Hematopoietic multipotent progenitor cell treated with erythropoietin and hydrocortisone succinate and interleukin-3 and kit ligand, for 17 days (in vitro differentiated cells): ENCODE data around the gene ROCK2.
"Not testable (repeated sequence)": the region's sequence is repeated elsewhere in the genome, so short reads cannot be mapped to it uniquely, and the experiment has no call there.

Experiments
- DNase-seq: peaks from one replicate; pipeline ENCODE4 v3.0.0-alpha.2; 2015; ENCODE audit warnings: low spot score

Gene ROCK2

DNA sequence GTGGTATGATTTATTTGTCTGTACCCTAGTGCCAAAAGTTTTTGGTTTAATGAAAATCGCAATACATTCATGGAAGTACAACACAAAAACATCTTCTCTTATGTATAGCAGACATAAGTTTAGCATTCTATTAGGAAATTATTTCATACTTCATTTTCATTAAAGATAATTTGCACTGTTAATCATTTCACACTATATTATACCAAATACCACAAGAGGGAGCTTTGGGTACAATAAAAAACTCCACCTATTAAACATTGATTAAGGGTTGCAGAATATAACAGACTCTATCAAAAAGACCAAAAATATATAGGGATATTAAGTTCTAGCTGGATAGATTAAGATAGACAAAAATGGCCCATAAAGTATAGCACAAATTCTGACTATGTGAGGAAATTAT lies 110.1 kb downstream of the ROCK2 start:
- DNase-seq: peak; percentile 65

DNA sequence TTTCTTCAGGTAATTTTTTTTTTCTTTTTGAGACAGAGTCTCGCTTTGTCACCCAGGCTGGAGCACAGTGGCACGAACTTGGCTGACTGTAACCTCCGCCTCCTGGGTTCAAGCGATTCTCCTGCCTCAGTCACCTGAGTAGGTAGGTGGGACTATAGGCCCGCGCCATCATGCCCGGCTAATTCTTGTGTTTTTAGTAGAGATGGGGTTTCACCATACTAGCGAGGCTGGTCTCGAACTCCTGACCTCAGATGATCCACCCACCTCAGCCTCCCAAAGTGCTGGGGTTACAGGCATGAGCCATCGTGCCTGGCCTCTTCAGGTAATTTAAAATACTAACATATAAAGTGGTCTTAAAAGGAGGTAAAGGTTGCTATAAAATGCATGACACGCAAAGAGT lies 113.2 kb downstream of the ROCK2 start:
- not testable (repeated sequence) for DNase-seq

DNA sequence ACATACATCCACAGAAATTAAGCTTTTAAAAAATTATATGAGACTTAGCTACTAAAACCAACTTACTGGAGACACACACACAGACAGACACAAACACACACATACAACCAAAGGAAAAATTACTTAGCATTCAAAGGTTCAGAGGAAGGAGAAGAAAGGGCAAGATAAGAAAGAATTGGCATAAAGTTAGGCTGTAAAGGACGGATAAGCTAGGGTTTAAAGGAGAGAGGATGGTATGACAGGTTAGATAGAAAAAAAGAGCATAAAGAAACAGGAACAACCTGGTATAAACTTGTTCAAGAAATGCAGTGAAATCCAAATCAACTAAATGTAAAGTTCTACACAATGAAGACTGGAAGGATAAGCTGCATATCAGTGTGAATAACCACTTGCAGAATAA lies 115.7 kb downstream of the ROCK2 start:
- peak; percentile 35 for DNase-seq

- DNase-seq: no peak
These were observed 116.8 kb downstream of the ROCK2 start for GRCh38 chr2:11227595-11227994.

DNA sequence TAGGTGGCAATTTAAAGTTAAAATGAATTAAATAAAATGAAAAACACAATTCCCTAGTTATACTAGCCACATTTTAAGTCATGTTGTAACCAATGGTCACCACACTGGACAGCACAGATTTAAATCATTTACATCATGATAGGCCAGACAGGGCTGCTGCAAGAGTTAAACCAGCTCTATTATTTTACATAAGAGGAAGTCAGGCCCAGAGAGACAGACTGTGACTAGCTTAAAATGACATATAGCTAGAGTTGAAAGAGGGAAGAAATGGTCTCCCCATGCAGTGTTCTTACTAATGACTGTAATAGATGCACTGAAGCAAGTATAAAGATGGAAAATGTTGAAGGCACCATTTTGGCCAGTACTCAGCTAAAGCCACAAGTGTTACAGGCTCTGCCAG lies 119.5 kb downstream of the ROCK2 start:
- DNase-seq: no peak

DNA sequence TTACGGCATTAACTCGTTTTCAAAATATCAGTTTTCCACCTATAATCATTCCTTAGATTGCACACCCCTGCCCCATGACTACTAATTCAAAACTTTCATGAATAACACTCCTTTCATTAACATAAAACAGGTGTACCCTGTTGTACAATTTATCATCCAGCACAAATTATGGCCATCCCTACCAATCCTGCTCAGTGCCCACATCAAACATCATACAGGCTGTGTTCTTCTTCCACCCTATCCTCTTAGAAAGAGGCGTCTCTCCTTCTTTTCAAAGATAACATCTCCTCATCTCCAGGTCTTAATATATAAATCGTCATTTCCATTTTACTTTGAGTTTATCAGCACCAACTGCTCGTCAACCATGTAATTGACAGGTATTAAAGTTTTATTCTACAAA lies 121.6 kb downstream of the ROCK2 start:
- no peak for DNase-seq

DNA sequence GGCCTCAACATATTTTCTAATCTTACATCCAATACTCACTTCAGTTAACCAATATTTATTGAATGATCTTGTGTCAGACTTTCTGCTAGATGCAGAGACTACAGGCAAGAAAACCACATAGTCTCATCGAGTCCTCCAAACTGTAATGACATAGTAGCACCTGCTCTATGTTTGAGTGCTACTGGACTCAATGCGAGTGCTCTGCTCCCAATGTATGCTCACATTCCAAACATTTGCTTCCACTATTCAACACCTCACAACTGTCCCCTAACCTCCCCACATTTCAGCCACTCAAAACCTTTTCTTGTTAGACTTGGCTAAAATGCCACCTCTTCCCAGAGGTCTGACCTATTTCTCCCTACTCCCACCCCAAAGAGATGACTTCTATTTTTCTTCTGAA lies 124.0 kb downstream of the ROCK2 start:
- no peak for DNase-seq

GRCh38 chr2:11215407-11215806 lies 129.0 kb downstream of the ROCK2 start:
- no peak for DNase-seq

GRCh38 chr2:11214770-11215169 lies 129.7 kb downstream of the ROCK2 start:
- DNase-seq: no peak

DNA sequence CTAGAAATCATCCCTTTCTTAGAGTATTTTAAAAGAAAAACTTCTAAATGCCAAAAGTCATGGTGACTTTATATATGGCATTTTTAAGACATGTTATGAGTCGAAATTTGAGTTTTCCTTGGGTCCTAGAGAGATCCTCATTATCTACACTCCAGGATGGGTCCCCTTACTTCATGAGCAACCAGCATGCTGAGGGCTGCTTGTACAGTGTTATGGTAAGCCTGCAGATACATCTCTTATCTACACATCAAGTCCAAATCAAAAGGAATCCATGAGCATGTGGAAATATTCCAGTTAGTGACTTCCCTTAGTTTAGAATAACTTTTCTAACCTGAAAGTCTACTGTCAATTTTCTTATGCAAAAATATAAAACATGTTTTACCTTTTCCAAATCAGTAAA lies 130.5 kb downstream of the ROCK2 start:
- no peak for DNase-seq

- no peak for DNase-seq
These were observed 131.3 kb downstream of the ROCK2 start for GRCh38 chr2:11213090-11213638.

GRCh38 chr2:11212645-11213044 lies 131.8 kb downstream of the ROCK2 start:
- DNase-seq: no peak

- no peak for DNase-seq
These were observed 136.4 kb downstream of the ROCK2 start for GRCh38 chr2:11208083-11208482.

GRCh38 chr2:11203480-11203879 lies 141.0 kb downstream of the ROCK2 start:
- DNase-seq: no peak

DNA sequence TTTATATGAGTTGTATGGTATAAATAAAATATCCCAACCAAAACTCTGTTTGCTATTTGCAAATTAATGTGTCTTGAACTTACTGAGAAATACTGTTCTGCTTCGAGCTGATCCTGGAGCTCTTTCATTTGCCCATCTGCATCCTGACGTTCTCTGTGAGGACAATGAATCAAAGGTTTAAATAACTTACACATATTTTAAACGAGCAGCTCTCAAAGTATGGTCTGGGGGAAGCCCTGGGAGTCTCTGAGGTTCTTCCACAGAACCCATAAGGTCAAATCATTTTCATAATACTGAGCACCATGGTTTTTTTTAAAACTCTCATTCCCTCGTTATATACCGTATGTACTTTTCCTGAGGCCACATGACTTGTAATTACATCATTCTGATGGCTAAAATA lies 142.5 kb downstream of the ROCK2 start:
- no peak for DNase-seq

- DNase-seq: no peak
These were observed 143.8 kb downstream of the ROCK2 start for GRCh38 chr2:11200651-11201050.

DNA sequence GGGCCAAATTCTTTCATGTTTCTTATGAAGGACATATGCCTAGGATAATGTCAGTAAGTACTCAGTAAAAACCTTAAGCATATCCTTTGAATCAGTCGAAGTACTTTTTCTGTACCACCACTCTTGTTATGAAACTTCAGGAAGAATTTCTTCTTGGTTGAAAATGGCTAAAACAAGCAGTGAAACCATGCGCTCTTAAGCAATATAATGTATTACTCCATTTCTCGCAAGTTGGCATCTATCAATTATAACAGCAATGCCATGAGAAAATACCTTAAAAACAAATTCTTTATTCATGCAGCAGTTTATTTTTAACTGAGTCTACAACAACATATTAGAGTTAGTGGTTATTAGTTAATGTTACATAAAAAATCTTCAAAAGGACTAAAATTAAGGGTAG lies 148.2 kb downstream of the ROCK2 start:
- no peak for DNase-seq

GRCh38 chr2:11187731-11188130 lies 156.7 kb downstream of the ROCK2 start:
- DNase-seq: no peak

DNA sequence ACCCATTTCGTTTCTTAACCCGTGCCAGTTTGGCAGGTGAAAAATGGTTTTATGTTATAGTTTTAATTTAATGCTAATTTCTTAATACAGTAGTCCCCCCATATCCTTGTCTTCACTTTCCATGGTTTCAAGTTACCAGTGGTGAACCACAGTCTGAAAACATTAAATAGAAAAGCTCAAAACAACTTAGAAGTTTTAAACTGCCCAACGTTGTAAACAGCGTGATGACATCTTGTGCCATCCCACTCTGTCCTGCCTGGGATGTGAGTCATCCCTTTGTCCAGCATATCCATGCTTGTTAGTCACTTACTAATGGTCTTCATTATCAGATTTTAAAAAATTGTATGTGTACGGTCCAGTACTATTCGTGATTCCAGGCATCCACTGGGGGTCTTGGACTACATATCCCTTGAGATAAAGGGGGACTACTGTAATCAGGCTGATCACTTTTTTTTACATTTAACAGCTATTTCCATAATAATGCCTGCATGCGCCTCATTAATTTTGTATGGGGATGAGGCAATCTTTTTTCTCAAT lies 157.3 kb downstream of the ROCK2 start:
- no peak for DNase-seq

GRCh38 chr2:11186145-11186544 lies 158.3 kb downstream of the ROCK2 start:
- no peak for DNase-seq

GRCh38 chr2:11182951-11183350 lies 161.5 kb downstream of the ROCK2 start:
- no peak for DNase-seq

DNA sequence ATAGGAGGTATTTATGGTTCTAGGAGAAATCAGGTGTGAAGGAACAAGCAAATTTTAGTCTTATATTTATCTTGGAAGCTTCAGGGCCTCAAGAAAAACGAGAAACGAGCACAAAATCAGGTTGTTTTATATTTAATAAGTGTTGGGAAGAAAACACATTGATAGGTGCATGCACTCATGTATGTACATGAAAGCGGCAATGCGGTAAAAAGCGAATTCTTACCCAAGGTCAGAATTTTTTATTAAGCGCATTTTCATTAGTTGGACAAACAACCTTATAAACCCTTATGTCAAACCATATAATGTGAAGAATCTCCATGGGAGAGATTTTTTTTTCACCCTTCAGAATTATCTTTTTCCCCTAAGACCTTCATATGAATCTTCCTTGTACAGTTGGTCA lies 163.8 kb downstream of the ROCK2 start:
- DNase-seq: no peak

DNA sequence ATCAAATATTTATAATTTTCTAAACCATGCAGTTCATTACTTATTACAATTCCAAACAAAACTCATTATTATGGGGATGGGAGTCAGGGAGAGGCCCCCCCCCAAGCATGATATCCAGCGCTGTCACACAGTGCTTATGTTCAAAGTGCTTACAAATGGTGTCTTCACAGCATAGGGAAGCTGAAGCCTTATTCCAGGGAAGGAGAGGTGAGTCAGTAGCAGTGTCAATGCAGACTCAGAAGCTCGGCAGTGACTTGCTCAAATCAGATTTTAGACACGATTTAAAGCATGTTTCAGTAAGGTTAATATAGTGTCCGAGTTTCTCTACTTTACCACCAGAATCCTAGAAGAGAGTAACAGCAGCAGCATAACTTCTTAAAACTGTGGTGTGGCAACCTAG lies 164.5 kb downstream of the ROCK2 start:
- no peak for DNase-seq

- no peak for DNase-seq
These were observed 165.2 kb downstream of the ROCK2 start for GRCh38 chr2:11179196-11179595.
